Activated T-cell treated with anti-CD3 and anti-CD28 coated beads, Interleukin-2, amount 50 U/mL, for 72 hours (primary cell): ENCODE measurements around the gene SEC16B. TPM values are rescaled to one million over a fixed set of nuclear protein-coding genes. Genes with fewer than 3 reads are reported as not detected.

Source experiments
- ATAC-seq, 2 donors: fragments of 150-1000 bp; cut with Tn5 transposase; replicated peaks in 1 of 2; 2 replicates each; pipeline ENCODE4 v1.10.0; 2021; ENCODE audit warnings: moderate library complexity in 2 of 2, mild to moderate bottlenecking in 1 of 2
- DNase-seq, 2 donors: peaks; one replicate each; pipeline ENCODE4 v3.0.0; 2021 to 2022; ENCODE audit warnings: mixed read lengths in 1 of 2
- H3K27ac Mint-ChIP-seq: one replicate; pipeline ENCODE4 v1.8.0; 2022; ENCODE audit warnings: mild to moderate bottlenecking, moderate library complexity, mixed read lengths
- H3K27me3 Mint-ChIP-seq: one replicate; pipeline ENCODE4 v1.8.0; 2022; ENCODE audit warnings: low read depth, mixed read lengths
- H3K36me3 Mint-ChIP-seq, 2 donors: one replicate each; pipeline ENCODE4 v1.8.0; 2022; ENCODE audit warnings: mixed read lengths in 2 of 2, mild to moderate bottlenecking in 1 of 2; ENCODE audit not compliant: insufficient read depth in 2 of 2
- H3K4me1 Mint-ChIP-seq: one replicate; pipeline ENCODE4 v1.8.0; 2022; ENCODE audit warnings: low read depth, mixed read lengths
- H3K4me3 Mint-ChIP-seq, 2 donors: one replicate each; pipeline ENCODE4 v1.8.0; 2022; ENCODE audit warnings: mild to moderate bottlenecking in 2 of 2, mixed read lengths in 2 of 2, moderate library complexity in 2 of 2
- H3K9me3 Mint-ChIP-seq, 2 donors: one replicate each; pipeline ENCODE4 v1.8.0; 2022; ENCODE audit warnings: mixed read lengths in 2 of 2
- total RNA-seq, 2 donors: library from RNA; stranded (reverse); gene quantifications; one replicate each; pipeline ENCODE4 v1.2.3, GENCODE V29; 2022

The SEC16B gene
- total RNA-seq, 2 donors from 2014 or later, result not detected

GRCh38 chr1:177947623-177948022 is 22.2 kb downstream of the SEC16B start:
- Mint-ChIP-seq H3K27me3 (no peaks in the 10 kb centered on the region), H3K27ac (no peak overlapping the region), H3K36me3 (no peaks in the 10 kb centered on the region), H3K4me1 (no peaks in the 10 kb centered on the region), H3K9me3 (no peaks in the 10 kb centered on the region), H3K4me3 (no peak overlapping the region)
- no peak for DNase-seq
- no peak for ATAC-seq

GRCh38 chr1:177945943-177946650 is 23.8 kb downstream of the SEC16B start:
- Mint-ChIP-seq H3K9me3 (no peaks in the 10 kb centered on the region), H3K27ac (no peak overlapping the region), H3K36me3 (no peaks in the 10 kb centered on the region), H3K4me3 (no peak overlapping the region), H3K4me1 (no peaks in the 10 kb centered on the region), H3K27me3 (no peaks in the 10 kb centered on the region)
- peak; percentile 29 to 43 for DNase-seq
- no peak for ATAC-seq

GRCh38 chr1:177944016-177944949 is 25.6 kb downstream of the SEC16B start:
- H3K9me3 Mint-ChIP-seq, result no peaks in the 10 kb centered on the region
- no peak for ATAC-seq
- no peak for DNase-seq
- H3K4me1 Mint-ChIP-seq, result no peaks in the 10 kb centered on the region
- no peak overlapping the region for H3K4me3 Mint-ChIP-seq
- H3K36me3 Mint-ChIP-seq, result no peaks in the 10 kb centered on the region
- H3K27me3 Mint-ChIP-seq, result no peaks in the 10 kb centered on the region
- no peak overlapping the region for H3K27ac Mint-ChIP-seq

GRCh38 chr1:177941976-177942375 is 27.9 kb downstream of the SEC16B start:
- ATAC-seq, result no peak
- H3K9me3 Mint-ChIP-seq, result no peaks in the 10 kb centered on the region
- no peaks in the 10 kb centered on the region for H3K4me1 Mint-ChIP-seq
- H3K4me3 Mint-ChIP-seq, result no peak overlapping the region
- H3K36me3 Mint-ChIP-seq, result no peaks in the 10 kb centered on the region
- H3K27me3 Mint-ChIP-seq, result no peaks in the 10 kb centered on the region
- no peak for DNase-seq
- H3K27ac Mint-ChIP-seq, result no peak overlapping the region

- Mint-ChIP-seq H3K36me3 (no peaks in the 10 kb centered on the region), H3K27me3 (no peaks in the 10 kb centered on the region), H3K9me3 (no peaks in the 10 kb centered on the region), H3K4me3 (no peak overlapping the region), H3K4me1 (no peaks in the 10 kb centered on the region), H3K27ac (no peak overlapping the region)
- DNase-seq, result no peak
- no peak for ATAC-seq
Observed at GRCh38 chr1:177940682-177941081, 29.2 kb downstream of the SEC16B start.

- H3K9me3 Mint-ChIP-seq, result no peaks in the 10 kb centered on the region
- ATAC-seq, result no peak
- H3K4me3 Mint-ChIP-seq, result no peak overlapping the region
Observed at GRCh38 chr1:177937931-177938330, 31.9 kb downstream of the SEC16B start.

GRCh38 chr1:177937174-177937770 is 32.6 kb downstream of the SEC16B start:
- no peak overlapping the region for H3K4me3 Mint-ChIP-seq
- no peaks in the 10 kb centered on the region for H3K4me1 Mint-ChIP-seq
- H3K27ac Mint-ChIP-seq, result no peak overlapping the region
- DNase-seq (no peak), ATAC-seq (no peak)
- no peaks in the 10 kb centered on the region for H3K27me3 Mint-ChIP-seq
- no peaks in the 10 kb centered on the region for H3K36me3 Mint-ChIP-seq
- no peaks in the 10 kb centered on the region for H3K9me3 Mint-ChIP-seq

More at GRCh38 chr1:177937931-177938330, 31.9 kb downstream of the SEC16B start:
- H3K27ac Mint-ChIP-seq, result no peak overlapping the region
- no peaks in the 10 kb centered on the region for H3K36me3 Mint-ChIP-seq
- H3K4me1 Mint-ChIP-seq, result no peaks in the 10 kb centered on the region
- no peaks in the 10 kb centered on the region for H3K27me3 Mint-ChIP-seq
- DNase-seq, result no peak

GRCh38 chr1:177935638-177936415 is 34.0 kb downstream of the SEC16B start:
- no peaks in the 10 kb centered on the region for H3K36me3 Mint-ChIP-seq
- no peaks in the 10 kb centered on the region for H3K9me3 Mint-ChIP-seq
- H3K4me1 Mint-ChIP-seq, result no peaks in the 10 kb centered on the region
- no peaks in the 10 kb centered on the region for H3K27me3 Mint-ChIP-seq
- no peak overlapping the region for H3K4me3 Mint-ChIP-seq
- no peak overlapping the region for H3K27ac Mint-ChIP-seq
- DNase-seq (no peak), ATAC-seq (no peak)

- Mint-ChIP-seq H3K4me1 (no peaks in the 10 kb centered on the region), H3K36me3 (no peaks in the 10 kb centered on the region), H3K27me3 (no peaks in the 10 kb centered on the region), H3K27ac (no peak overlapping the region), H3K4me3 (no peak overlapping the region), H3K9me3 (no peaks in the 10 kb centered on the region)
- ATAC-seq (no peak), DNase-seq (no peak)
Observed at GRCh38 chr1:177934927-177935326, 34.9 kb downstream of the SEC16B start.

GRCh38 chr1:177934461-177934860 is 35.4 kb downstream of the SEC16B start:
- ATAC-seq (no peak), DNase-seq (no peak)
- H3K27me3 Mint-ChIP-seq, result no peaks in the 10 kb centered on the region
- no peaks in the 10 kb centered on the region for H3K9me3 Mint-ChIP-seq
- no peaks in the 10 kb centered on the region for H3K36me3 Mint-ChIP-seq
- no peak overlapping the region for H3K27ac Mint-ChIP-seq
- H3K4me3 Mint-ChIP-seq, result no peak overlapping the region
- H3K4me1 Mint-ChIP-seq, result no peaks in the 10 kb centered on the region

- Mint-ChIP-seq H3K36me3 (no peaks in the 10 kb centered on the region), H3K9me3 (no peaks in the 10 kb centered on the region), H3K4me1 (no peaks in the 10 kb centered on the region), H3K27me3 (no peaks in the 10 kb centered on the region), H3K27ac (no peak overlapping the region), H3K4me3 (no peak overlapping the region)
- DNase-seq (no peak), ATAC-seq (no peak)
Observed at GRCh38 chr1:177933881-177934280, 36.0 kb downstream of the SEC16B start.

- ATAC-seq (no peak), DNase-seq (no peak)
- H3K4me1 Mint-ChIP-seq, result no peaks in the 10 kb centered on the region
- no peaks in the 10 kb centered on the region for H3K36me3 Mint-ChIP-seq
- H3K27ac Mint-ChIP-seq, result no peak overlapping the region
- no peak overlapping the region for H3K4me3 Mint-ChIP-seq
- H3K9me3 Mint-ChIP-seq, result no peaks in the 10 kb centered on the region
- no peaks in the 10 kb centered on the region for H3K27me3 Mint-ChIP-seq
Observed at GRCh38 chr1:177932123-177932522, 37.7 kb downstream of the SEC16B start.

- no peaks in the 10 kb centered on the region for H3K27me3 Mint-ChIP-seq
- no peaks in the 10 kb centered on the region for H3K9me3 Mint-ChIP-seq
- no peaks in the 10 kb centered on the region for H3K4me1 Mint-ChIP-seq
- no peak for ATAC-seq
- no peak for DNase-seq
- H3K36me3 Mint-ChIP-seq, result no peaks in the 10 kb centered on the region
- H3K27ac Mint-ChIP-seq, result no peak overlapping the region
- no peak overlapping the region for H3K4me3 Mint-ChIP-seq
Observed at GRCh38 chr1:177928952-177929351, 40.9 kb downstream of the SEC16B start.
